HL-60 (cell line): ENCODE measurements around the gene SLC7A9.

Source experiments
- POLR2AphosphoS5 ChIP-seq: IDR thresholded peaks from 2 replicates; pipeline ENCODE4 v1.6.1; 2012; ENCODE audit warnings: low read depth
- TF ChIP-seq, protein P1 (sequence below): IDR thresholded peaks from one replicate; pipeline ENCODE4 v1.5.1; 2011; ENCODE audit warnings: low read length, control low read depth, inconsistent platforms; ENCODE audit not compliant: insufficient read depth
- TF ChIP-seq, protein P2 (sequence below): IDR thresholded peaks from 2 replicates; pipeline ENCODE4 v1.6.1; 2012; ENCODE audit warnings: low read depth; ENCODE audit not compliant: insufficient replicate concordance

DNA sequence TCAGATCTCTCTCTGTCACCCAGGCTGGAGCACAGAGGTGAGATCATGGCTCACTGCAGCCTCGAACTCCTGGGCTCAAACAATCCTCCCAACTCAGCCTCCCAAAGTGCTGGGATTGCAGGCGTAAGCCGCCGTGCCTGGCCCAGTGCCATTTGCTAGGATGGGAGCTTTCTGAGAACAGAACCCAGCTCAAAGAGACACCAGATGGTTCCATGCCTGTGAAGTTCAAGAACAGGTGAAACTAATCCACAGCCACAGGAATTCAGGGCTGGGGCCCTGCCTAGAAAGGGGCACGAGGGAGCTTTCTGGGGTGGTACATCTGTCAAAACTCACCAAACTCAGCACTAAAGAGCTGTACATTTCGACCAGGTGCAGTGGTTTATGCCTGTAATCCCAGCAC, 4.2 kb downstream of the SLC7A9 start:
- TF ChIP-seq, protein P1, sequence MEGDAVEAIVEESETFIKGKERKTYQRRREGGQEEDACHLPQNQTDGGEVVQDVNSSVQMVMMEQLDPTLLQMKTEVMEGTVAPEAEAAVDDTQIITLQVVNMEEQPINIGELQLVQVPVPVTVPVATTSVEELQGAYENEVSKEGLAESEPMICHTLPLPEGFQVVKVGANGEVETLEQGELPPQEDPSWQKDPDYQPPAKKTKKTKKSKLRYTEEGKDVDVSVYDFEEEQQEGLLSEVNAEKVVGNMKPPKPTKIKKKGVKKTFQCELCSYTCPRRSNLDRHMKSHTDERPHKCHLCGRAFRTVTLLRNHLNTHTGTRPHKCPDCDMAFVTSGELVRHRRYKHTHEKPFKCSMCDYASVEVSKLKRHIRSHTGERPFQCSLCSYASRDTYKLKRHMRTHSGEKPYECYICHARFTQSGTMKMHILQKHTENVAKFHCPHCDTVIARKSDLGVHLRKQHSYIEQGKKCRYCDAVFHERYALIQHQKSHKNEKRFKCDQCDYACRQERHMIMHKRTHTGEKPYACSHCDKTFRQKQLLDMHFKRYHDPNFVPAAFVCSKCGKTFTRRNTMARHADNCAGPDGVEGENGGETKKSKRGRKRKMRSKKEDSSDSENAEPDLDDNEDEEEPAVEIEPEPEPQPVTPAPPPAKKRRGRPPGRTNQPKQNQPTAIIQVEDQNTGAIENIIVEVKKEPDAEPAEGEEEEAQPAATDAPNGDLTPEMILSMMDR = no peak
- no peak for TF ChIP-seq POLR2AphosphoS5
- TF ChIP-seq, protein P2, sequence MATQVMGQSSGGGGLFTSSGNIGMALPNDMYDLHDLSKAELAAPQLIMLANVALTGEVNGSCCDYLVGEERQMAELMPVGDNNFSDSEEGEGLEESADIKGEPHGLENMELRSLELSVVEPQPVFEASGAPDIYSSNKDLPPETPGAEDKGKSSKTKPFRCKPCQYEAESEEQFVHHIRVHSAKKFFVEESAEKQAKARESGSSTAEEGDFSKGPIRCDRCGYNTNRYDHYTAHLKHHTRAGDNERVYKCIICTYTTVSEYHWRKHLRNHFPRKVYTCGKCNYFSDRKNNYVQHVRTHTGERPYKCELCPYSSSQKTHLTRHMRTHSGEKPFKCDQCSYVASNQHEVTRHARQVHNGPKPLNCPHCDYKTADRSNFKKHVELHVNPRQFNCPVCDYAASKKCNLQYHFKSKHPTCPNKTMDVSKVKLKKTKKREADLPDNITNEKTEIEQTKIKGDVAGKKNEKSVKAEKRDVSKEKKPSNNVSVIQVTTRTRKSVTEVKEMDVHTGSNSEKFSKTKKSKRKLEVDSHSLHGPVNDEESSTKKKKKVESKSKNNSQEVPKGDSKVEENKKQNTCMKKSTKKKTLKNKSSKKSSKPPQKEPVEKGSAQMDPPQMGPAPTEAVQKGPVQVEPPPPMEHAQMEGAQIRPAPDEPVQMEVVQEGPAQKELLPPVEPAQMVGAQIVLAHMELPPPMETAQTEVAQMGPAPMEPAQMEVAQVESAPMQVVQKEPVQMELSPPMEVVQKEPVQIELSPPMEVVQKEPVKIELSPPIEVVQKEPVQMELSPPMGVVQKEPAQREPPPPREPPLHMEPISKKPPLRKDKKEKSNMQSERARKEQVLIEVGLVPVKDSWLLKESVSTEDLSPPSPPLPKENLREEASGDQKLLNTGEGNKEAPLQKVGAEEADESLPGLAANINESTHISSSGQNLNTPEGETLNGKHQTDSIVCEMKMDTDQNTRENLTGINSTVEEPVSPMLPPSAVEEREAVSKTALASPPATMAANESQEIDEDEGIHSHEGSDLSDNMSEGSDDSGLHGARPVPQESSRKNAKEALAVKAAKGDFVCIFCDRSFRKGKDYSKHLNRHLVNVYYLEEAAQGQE = no peak
